GM23338 (cell line): ENCODE measurements around the gene STARD13.

ENCODE experiments used
- CREB1 ChIP-seq: fragments of 250-450 bp; sonication (Bioruptor Pico); IDR thresholded peaks from 2 replicates; pipeline ENCODE4 v1.5.0; 2020; ENCODE audit warnings: low read depth, mild to moderate bottlenecking, moderate library complexity
- CTCF ChIP-seq, 2 experiments: fragments of 200-600 bp in 1 of 2; sonication (generic) in 1 of 2; conservative IDR thresholded peaks; 2 replicates each; pipeline versions ENCODE4 v1.5.1 to v1.6.1; 2016 to 2017; ENCODE audit warnings: antibody characterized with exemption in 2 of 2, low read depth in 2 of 2, mild to moderate bottlenecking in 2 of 2, moderate library complexity in 1 of 2
- ETS1 ChIP-seq: IDR thresholded peaks from 2 replicates; pipeline ENCODE4 v1.6.1; 2016; ENCODE audit warnings: antibody characterized with exemption
- EZH2 ChIP-seq: fragments of 200-600 bp; sonication (generic); IDR thresholded peaks from one replicate; pipeline ENCODE4 v1.8.0; 2017; ENCODE audit warnings: antibody characterized with exemption, mild to moderate bottlenecking, low read depth; ENCODE audit not compliant: unreplicated experiment
- EZH2phosphoT487 ChIP-seq: fragments of 200-600 bp; sonication (generic); IDR thresholded peaks from one replicate; pipeline ENCODE4 v1.8.1; 2018; ENCODE audit warnings: antibody characterized with exemption; ENCODE audit not compliant: unreplicated experiment
- JUNB ChIP-seq: IDR thresholded peaks from one replicate; pipeline ENCODE4 v1.6.1; 2016; ENCODE audit warnings: antibody characterized with exemption; ENCODE audit not compliant: unreplicated experiment
- NANOG ChIP-seq: IDR thresholded peaks from 2 replicates; pipeline ENCODE4 v1.6.1; 2016; ENCODE audit warnings: antibody characterized with exemption, borderline replicate concordance
- POLR2AphosphoS5 ChIP-seq: IDR thresholded peaks from 2 replicates; pipeline ENCODE4 v1.6.1; 2016; ENCODE audit warnings: antibody characterized with exemption, low read depth
- REST ChIP-seq: IDR thresholded peaks from one replicate; pipeline ENCODE4 v1.6.1; 2018; ENCODE audit warnings: antibody characterized with exemption; ENCODE audit not compliant: unreplicated experiment
- ZNF114 ChIP-seq: fragments of 250-450 bp; sonication (Bioruptor Pico); IDR thresholded peaks from 2 replicates; pipeline ENCODE4 v1.5.0; 2020; ENCODE audit warnings: mild to moderate bottlenecking, moderate library complexity
- ZNF331 ChIP-seq: fragments of 250-450 bp; sonication (Bioruptor Pico); IDR thresholded peaks from 2 replicates; pipeline ENCODE4 v1.5.0; 2020; ENCODE audit warnings: low read depth, mild to moderate bottlenecking, moderate library complexity
- ZNF462 ChIP-seq: fragments of 250-450 bp; sonication (Bioruptor Pico); IDR thresholded peaks from 2 replicates; pipeline ENCODE4 v1.5.0; 2020; ENCODE audit warnings: mild to moderate bottlenecking, moderate library complexity

GRCh38 chr13:33229446-33230177 is 55.9 kb downstream of the STARD13 start:
- TF ChIP-seq CTCF (conservative IDR thresholded peaks at IDR 0.05; ENCODE audit: low read depth in 2 of 2) (no peak), POLR2AphosphoS5 (no peak), ZNF114 (CRISPR knock-in tag) (no peak), EZH2 (no peak), EZH2phosphoT487 (no peak), JUNB (no peak), REST (no peak), ZNF331 (CRISPR knock-in tag) (no peak), NANOG (no peak), CREB1 (CRISPR knock-in tag) (no peak), ETS1 (no peak), ZNF462 (CRISPR knock-in tag) (no peak)
